Stimulated activated CD4-positive, alpha-beta T cell treated with anti-CD3 and anti-CD28 coated beads, Interleukin-1b, Interleukin-23, amount 100 ng/mL, for 1 hour (primary cell): Measurements from ENCODE around the gene RBAK.
"Not testable (repeated sequence)": the region's sequence is repeated elsewhere in the genome, so short reads cannot be mapped to it uniquely, and the experiment has no call there.

ENCODE experiments used
- DNase-seq, 2 donors: peaks; one replicate each; pipeline ENCODE4 v3.0.0-alpha.2; 2020; ENCODE audit warnings: low read depth in 2 of 2

The RBAK gene

DNA sequence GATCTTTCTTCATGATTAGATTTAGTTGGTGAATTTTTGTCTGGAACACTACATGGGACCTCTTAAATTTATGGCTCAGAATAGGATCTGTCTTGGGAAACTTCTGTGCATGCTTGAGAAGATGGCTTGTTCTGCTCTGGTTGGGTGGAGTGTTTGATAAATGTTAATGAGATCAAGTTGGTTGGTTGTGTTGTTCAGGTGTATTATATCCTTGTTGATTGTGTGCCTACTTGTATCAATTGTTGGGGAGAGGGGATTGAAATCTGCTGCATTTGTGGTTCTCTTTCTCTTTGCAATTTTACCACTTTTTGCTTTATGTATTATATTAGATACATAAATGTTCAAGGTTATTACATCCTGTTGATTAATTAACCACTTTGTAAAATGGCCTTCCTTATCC lies 6.1 kb downstream of the RBAK start:
- not testable (repeated sequence) for DNase-seq

DNA sequence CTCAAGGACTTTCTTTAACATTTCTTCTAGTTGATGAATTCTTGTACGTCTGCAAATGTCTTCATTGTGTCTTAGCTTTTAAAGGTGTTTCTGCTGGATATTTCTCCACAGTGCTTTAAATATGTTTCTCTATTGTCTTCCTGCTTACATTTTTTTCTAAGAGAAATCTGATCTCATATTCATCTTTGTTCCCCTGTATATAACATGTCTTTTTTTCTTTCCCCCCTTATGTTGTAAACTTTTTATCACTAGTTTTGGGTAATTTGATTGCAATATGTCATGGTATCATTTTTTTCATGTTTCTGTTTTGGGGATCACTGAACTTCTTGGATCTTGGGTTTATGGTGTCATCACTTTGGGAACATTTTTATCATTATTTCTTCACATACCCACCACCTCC lies 7.5 kb downstream of the RBAK start:
- DNase-seq = no peak

DNA sequence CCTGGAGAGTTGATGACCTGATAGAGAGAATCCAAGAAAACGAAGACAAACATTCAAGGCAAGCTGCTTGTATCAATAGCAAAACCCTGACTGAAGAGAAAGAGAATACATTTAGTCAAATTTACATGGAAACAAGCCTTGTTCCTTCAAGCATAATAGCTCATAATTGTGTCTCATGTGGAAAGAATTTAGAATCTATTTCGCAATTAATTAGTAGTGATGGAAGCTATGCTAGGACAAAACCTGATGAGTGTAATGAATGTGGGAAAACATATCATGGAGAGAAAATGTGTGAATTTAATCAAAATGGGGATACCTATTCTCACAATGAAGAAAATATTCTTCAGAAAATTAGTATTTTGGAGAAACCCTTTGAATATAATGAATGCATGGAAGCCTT lies 18.0 kb downstream of the RBAK start:
- DNase-seq = no peak

DNA sequence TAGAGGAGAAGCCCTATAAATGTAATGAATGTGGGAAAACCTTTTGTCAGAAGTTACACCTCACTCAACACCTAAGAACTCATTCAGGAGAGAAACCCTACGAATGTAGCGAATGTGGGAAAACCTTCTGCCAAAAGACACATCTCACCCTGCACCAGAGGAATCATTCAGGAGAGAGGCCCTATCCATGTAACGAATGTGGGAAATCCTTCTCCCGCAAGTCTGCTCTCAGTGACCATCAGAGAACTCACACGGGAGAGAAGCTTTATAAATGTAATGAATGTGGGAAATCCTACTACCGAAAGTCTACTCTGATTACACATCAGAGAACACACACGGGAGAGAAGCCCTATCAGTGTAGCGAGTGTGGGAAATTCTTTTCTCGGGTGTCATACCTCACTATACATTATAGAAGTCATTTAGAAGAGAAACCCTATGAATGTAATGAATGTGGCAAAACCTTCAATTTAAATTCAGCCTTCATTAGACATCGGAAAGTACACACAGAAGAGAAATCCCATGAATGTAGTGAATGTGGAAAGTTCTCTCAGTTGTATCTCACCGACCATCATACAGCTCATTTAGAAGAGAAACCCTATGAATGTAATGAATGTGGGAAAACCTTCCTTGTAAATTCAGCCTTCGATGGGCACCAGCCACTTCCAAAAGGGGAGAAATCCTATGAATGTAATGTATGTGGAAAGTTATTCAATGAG lies 18.9 kb downstream of the RBAK start:
- no peak for DNase-seq

DNA sequence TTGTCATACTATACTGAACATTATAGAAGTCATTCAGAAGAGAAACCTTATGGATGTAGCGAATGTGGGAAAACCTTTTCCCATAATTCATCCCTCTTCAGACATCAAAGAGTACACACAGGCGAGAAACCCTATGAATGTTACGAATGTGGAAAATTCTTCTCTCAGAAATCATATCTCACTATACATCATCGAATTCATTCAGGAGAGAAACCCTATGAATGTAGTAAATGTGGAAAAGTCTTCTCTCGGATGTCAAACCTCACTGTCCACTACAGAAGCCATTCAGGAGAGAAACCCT lies 19.4 kb downstream of the RBAK start:
- no peak for DNase-seq

DNA sequence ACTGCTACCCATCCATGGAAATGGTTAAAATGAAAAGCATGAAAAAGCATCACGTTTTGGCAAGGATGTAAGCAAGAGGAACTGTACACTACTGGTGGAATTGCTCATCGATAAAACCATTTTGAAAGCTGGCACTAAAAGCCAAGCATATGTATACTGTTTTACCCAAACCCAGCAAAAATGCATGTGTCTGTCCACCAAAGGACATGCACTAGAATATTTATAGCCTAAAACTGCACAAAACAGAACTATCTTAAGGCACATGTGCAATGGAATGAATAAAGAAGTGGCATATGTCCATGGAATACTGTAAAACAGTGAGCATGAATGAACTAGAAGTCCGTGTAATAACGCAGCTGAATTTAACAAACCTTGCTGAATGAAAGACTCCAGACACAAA lies 22.9 kb downstream of the RBAK start:
- no peak for DNase-seq

DNA sequence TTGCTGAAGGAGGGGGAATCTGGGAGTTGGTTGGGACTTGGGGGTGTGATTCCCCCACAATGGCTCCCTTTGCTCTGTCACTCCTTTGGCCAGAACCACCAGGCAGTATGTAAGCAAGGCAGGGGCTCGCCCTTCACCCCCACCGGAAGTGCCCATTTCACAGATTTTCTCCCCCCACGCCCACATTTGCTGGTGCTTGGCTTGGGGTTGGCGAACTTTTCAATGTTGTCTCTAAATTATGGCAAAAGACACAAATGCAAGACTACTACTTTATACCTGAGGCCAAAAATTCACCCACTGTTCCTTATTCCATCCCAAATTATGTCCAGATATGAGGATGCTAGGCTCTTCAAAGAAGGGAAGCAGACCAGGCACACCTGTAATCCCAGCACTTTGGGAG lies 24.5 kb downstream of the RBAK start:
- no peak for DNase-seq

DNA sequence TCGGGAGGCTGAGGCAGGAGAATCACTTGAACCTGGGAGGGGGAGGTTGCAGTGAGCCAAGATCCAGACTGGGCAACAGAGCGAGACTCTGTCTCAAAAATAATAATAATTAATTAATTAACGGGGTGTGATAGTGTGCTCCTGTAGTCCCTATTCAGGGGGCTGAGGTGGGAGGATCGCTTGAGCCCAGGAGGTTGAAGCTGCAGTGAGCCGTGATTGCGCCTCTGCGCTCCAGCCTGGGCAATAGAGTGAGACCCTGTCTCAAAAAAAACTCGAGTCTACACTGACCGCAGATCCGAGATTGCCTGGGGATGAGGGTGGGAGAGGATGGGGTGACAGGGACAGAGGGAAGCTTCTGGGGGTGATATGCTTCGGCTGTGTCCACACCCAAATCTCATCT lies 29.5 kb downstream of the RBAK start:
- not testable (repeated sequence) for DNase-seq

DNA sequence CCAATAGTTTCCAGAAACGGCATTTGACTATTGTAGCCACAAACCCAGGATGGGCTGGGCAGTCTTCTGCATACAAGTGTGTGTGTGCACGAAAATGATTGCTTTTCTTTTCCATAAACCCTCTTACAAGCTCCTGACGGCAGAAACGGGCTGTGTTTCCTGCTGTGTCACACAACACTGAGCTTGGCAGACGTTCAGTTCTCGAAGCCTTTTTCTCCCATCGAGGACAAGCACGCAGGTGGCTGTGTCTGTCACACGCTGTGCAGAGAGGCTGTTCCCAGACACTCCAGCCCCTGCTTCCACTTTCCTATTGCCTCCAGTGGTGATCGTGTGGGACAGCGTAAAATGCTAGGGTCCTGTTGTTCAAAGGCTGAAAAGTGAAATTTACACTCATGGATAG lies 32.1 kb downstream of the RBAK start:
- no peak for DNase-seq

DNA sequence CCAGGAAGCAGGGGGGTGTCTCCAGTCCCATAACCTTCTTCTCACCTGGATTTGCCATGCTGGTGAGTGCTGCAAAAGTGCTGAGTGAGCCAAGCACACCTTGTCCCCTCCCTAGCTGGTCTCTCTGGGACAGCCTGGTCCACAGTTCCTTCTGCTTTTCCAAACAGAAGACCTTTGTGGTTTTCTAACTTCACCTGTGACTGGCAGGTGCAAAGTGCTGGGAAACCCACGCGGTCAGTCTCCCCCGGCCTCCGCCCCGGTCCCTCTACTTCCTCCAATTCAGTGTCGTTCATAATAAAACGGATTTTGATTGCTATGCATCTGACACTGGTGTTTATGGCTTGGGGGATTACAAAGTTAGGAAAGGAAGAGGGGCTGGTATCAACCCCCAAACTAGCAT lies 37.1 kb downstream of the RBAK start:
- DNase-seq = no peak

DNA sequence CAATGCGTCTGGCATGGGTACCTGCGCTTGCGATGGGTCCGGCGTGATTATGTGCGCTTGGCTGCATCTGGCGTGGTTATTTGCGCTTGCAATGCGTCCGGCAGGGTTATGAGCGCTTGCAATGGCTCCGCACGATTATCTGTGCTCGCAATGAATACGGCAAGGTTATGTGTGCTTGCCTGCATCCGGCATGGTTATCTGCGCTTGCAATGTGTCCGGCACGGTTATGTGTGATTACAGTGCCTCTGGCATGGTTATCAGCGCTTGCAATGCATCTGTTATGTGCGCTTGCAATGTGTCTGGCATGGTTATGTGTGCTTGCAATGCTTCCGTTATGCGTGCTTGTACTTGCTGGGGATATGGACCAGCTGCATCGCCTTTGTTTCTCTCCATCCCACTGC lies 37.7 kb downstream of the RBAK start:
- DNase-seq = no peak

DNA sequence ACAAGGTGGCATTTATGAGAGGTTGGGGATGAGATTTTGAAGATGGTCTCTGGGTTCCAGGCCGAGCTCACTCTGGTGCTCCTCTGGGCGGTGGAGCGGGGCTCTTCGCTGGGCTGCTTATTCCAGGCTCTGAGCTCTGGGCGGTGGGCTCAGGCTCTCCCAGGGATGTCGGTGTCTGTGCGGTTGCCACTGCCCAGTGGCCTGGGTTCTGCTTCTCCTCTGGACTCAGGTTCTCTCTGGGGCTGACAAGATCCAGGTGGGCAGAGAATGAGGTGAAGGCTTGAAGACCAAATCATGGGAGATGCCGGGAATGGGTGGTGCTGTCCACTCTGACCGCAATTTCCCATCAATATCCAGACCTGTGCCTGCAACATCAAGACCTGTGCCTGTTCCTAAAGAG lies 40.6 kb downstream of the RBAK start:
- DNase-seq = no peak

DNA sequence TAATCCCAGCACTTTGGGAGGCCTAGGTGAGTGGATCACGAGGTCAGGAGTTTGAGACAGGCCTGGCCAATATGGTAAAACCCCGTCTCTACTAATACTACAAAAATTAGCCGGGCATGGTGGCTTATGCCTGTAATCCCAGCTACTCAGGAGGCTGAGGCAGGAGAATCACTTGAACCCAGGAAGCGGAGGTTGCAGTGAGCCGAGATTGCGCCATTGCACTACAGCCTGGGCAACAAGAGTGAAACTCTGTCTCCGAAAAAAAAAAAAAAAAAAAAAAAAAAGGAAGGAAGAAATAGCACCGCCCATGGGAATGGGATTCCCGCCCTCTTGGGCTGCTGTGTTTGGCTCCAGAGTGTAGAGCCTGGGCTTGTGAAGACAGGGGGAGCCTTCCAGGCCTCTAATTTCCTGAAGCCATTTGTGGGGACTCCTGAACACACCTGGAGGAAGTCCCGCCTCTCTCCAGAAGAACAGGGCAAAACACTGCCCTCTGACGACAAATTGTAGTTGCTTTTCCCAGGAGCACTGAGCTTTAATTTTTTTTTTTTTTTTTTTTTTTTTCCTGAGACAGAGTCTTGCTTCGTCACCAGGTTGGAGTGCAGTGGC lies 42.7 kb downstream of the RBAK start:
- DNase-seq = not testable (repeated sequence)

DNA sequence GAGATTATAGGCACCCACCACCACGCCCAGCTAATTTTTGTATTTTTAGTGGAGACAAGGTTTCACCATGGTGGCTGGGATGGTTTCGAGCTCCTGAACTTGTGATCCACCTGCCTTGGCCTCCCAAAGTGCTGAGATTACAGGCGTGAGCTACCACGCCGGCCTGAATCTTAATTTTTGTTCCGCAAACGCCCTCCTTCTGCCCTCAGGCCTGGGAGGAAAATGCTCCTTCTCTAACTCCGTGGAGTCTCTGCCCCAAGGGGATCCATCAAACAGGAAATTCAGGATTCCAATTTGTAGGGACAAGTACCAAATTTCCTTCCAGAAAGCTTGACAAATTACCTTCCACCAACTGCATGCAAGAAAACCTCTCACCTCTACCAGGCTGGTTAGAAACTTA lies 43.2 kb downstream of the RBAK start:
- DNase-seq = no peak

DNA sequence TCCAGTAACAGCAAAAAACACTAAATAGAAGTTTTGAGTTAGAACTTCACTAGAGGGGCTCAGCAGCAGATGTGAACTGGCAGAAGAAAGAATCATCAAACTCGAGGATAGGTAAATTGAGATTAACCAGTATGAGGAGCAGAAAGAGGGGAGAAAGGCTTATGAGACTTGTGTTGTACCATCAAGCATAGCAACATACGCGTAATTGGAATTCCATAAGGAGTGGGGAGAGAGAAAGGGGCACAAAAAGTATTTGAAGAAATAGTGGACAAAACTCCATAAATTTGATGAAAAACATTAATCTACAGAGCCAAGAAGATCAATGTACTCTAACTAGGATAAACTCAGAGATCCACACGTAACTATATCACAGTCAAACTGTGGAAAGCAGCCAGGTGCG lies 48.3 kb downstream of the RBAK start:
- DNase-seq = no peak

DNA sequence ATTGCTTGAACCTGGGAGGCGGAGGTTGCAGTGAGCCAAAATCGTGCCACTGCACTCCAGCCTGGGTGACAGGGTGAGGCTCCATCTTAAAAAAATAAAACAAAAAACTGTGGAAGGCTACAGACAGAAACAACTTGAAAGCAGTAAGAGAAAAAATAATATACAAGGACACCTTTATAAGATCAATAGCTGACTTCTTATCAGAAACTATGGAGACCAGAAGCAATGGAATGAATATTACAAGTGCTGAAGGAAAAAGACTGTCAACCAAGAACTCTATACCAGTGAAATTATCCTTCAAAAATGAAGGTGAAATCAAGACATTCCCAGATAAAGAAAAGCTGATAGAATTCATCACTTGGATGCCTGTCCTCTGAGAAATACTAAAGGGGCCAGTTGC lies 49.0 kb downstream of the RBAK start:
- DNase-seq = no peak

DNA sequence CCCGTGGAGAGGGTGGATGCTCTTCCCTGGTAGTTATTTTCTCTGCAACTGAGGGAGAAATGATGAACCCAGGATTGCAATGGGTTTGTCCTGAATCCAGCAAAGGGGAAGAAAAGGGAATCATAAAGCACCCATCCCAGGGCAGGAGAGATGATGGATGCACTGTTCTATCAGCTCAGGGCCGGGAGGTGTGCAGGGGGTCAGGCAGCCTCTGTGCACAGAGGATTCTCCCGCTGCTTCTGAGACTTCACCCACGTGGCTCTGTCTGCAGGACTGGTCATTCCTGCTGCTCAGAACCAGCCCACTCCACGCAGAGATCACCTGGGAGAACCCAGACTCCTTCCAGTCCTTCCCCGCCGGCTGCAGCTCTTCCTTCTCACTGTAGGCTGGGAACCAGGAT lies 70.7 kb downstream of the RBAK start:
- no peak for DNase-seq

DNA sequence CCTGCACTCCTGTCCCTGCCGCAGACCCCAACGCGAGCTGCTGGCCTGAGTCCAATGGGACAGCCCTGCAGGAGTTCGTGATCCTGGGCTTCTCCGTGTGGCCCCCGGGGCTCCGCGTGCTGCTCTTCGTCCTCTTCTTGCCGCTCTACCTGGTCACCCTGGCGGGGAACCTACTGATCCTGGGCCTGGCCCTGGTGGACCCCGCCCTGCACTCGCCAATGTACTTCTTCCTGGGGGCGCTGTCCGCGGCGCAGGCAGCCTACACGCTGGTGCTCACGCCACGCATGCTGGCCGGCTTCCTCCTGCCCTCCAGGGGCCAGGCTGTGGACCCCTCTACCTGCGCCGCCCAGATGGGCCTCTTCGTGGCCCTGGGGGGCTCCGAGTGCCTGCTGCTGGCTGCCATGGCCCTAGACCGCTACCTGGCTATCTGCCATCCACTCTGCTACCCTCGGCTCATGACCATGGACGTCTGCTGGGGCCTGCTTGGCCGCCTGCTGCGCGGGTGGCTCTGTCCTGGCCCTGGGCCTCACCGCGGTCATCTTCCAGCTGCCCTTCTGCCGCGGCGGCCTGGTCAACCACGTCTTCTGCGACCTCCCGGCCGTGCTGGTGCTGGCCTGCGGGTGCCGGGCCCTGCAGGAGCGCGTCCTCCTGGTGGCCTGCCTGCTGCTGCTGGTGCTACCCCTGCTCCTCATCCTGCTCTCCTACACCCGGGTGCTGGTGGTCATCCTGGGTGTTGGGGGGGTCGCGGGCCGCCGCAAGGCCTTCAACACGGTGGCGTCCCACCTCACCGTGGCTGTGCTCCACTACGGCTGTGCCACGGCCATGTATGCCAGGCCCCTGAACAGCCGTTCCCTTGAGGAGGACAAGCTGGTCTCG lies 71.7 kb downstream of the RBAK start:
- DNase-seq = no peak
